HG02759 (cell line): ENCODE measurements around the gene ITGA8.

Source experiments
- ATAC-seq: cut with Tn5 transposase; IDR thresholded peaks from one replicate; pipeline ENCODE4 v1.9.1; 2021; ENCODE audit warnings: mild to moderate bottlenecking, moderate library complexity; ENCODE audit not compliant: unreplicated experiment

ITGA8 gene

GRCh38 chr10:15737656-15738055 is 17.9 kb upstream of the ITGA8 start:
- ATAC-seq = no peak

- ATAC-seq = no peak
Measured at GRCh38 chr10:15735763-15736162, 16.0 kb upstream of the ITGA8 start.

GRCh38 chr10:15730341-15730740 is 10.6 kb upstream of the ITGA8 start:
- no peak for ATAC-seq

- ATAC-seq = no peak
Measured at GRCh38 chr10:15729890-15730289, 10.2 kb upstream of the ITGA8 start.

GRCh38 chr10:15726042-15726441 is 6.3 kb upstream of the ITGA8 start:
- ATAC-seq = no peak

GRCh38 chr10:15725603-15726002 is 5.9 kb upstream of the ITGA8 start:
- ATAC-seq = no peak

- no peak for ATAC-seq
Measured at GRCh38 chr10:15724683-15725082, 5.0 kb upstream of the ITGA8 start.

- ATAC-seq = no peak
Measured at GRCh38 chr10:15723803-15724202, 4.1 kb upstream of the ITGA8 start.

GRCh38 chr10:15720635-15721287 is 1.0 kb upstream of the ITGA8 start:
- no peak for ATAC-seq

- ATAC-seq = no peak
Measured at GRCh38 chr10:15719049-15719898, 448 bp downstream of the ITGA8 start.

GRCh38 chr10:15718694-15719048 is 1.1 kb downstream of the ITGA8 start:
- ATAC-seq = no peak

- no peak for ATAC-seq
Measured at GRCh38 chr10:15715619-15716227, 4.0 kb downstream of the ITGA8 start.

- no peak for ATAC-seq
Measured at GRCh38 chr10:15714847-15715246, 4.9 kb downstream of the ITGA8 start.

- ATAC-seq = no peak
Measured at GRCh38 chr10:15712883-15713282, 6.8 kb downstream of the ITGA8 start.

- ATAC-seq = no peak
Measured at GRCh38 chr10:15710455-15710854, 9.3 kb downstream of the ITGA8 start.

- no peak for ATAC-seq
Measured at GRCh38 chr10:15705298-15705697, 14.4 kb downstream of the ITGA8 start.

GRCh38 chr10:15704581-15704968 is 15.1 kb downstream of the ITGA8 start:
- no peak for ATAC-seq

- no peak for ATAC-seq
Measured at GRCh38 chr10:15703944-15704580, 15.7 kb downstream of the ITGA8 start.

GRCh38 chr10:15703151-15703880 is 16.4 kb downstream of the ITGA8 start:
- ATAC-seq = no peak

- ATAC-seq = no peak
Measured at GRCh38 chr10:15700078-15700674, 19.5 kb downstream of the ITGA8 start.

- no peak for ATAC-seq
Measured at GRCh38 chr10:15695852-15696251, 23.9 kb downstream of the ITGA8 start.
